HG03565 (cell line): ENCODE measurements around the gene SLC35E4.
"Not testable (repeated sequence)": the region's sequence is repeated elsewhere in the genome, so short reads cannot be mapped to it uniquely, and the experiment has no call there.

ENCODE experiments used
- ATAC-seq: cut with Tn5 transposase; IDR thresholded peaks from one replicate; pipeline ENCODE4 v1.9.1; 2021; ENCODE audit warnings: mild to moderate bottlenecking, moderate library complexity; ENCODE audit not compliant: unreplicated experiment

The SLC35E4 gene

GRCh38 chr22:30648825-30649224, 13.2 kb downstream of the SLC35E4 start:
- no peak for ATAC-seq

- no peak for ATAC-seq
Observed at GRCh38 chr22:30649430-30650007, 13.9 kb downstream of the SLC35E4 start.

DNA sequence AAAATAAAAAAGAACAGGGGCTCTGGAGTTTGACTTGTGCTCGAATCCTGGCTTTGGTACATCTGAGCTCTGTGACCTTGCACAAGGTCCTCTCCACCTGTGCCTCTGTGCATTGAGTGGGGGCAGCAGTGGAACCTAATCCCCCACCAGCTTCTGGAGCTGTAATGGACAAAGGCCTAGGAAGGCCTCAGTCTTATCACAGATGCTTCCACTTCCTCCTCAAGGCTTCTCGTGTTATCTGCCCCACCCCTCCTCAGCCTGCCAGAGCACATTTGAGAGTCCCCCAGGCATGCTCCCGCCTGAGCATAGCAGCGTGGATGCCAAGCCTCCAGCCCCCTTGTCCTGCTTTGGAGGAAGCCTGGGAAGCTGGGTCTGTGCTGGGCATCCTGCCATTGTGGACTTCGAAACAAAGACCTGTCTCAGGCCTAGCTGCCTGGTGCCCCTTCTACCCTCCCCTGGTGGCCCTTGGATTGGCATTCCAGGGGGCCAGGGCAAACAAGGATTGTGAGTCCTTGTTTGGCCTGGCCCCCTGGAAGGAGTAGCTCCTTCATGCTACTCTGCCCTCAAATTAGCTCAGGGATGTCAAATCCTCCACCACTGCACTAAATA, 15.0 kb downstream of the SLC35E4 start:
- no peak for ATAC-seq

DNA sequence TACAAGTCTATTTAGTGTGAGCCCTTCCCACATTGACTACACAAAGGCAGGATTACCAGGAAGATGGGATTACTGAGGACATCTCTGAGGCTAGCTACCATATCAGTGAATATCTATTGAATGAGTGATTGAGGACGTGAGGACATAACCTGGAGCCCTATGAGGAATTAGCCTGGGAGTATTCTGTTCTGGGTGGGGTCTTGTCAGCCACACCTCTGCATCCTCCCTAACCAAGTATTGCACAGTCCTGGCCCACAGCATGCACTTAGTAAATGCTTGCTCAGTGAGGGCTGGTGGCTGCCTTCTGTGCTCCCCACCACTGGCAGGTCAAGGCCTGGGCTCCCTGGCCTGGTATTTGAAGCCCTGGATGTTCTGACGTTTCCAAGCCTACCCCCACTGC, 17.3 kb downstream of the SLC35E4 start:
- ATAC-seq = no peak

DNA sequence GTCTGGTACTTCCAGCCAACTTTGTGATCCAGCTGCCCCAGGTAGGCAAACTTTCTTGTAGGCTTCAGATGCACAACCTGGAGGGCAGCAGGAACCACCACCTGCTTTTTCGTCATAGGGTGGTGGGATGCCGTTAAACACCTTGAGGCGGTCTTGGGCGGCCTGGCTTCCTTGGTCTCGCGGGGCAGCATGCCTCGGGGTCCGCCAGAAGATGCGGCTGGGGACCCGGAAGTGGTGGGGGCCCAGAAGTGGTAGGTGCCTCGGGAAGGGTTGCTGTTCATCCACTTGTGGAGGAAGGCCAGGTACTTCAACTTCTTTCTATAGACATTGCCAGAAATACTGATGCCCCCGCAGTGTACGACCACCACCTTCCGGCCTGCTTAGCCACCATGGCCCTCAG, 18.8 kb downstream of the SLC35E4 start:
- no peak for ATAC-seq

DNA sequence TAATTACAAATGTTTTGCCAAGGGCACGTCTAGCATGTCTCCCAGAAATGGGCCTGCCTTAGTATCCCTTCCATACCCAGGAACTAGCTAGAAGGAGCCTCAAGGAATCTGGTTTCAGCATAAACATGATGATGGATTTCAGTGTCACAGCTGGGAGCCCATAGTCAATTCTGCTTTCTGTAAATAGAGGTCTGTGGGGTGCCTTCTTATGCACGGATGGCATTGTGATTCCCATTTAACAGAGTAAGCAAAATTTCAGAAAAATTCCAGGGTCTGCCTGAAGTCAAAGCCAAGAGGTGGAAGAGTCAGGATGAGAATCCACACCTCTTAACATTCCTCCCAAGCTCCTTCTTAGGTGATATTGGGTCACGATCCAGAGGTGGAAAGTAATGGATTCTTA, 20.0 kb downstream of the SLC35E4 start:
- ATAC-seq = no peak

DNA sequence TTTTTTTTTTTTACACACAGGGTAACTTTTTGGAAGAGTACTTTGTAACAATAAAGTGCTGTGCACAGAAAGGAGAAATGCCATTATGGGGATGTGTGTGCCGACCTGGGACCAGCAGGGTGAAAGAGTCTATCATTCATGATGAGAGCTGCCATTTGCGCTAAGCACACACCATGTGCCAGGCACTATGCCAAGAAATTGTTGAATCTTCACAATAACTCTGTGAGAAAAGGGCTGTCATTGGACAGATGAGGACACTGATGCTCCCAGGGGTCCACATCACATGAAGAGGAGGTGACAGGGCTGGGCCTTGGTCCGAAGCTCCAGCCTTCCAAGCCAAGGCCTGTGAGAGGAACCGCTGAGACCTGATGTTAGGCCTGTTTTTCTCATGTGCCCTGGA, 26.5 kb downstream of the SLC35E4 start:
- ATAC-seq = no peak

DNA sequence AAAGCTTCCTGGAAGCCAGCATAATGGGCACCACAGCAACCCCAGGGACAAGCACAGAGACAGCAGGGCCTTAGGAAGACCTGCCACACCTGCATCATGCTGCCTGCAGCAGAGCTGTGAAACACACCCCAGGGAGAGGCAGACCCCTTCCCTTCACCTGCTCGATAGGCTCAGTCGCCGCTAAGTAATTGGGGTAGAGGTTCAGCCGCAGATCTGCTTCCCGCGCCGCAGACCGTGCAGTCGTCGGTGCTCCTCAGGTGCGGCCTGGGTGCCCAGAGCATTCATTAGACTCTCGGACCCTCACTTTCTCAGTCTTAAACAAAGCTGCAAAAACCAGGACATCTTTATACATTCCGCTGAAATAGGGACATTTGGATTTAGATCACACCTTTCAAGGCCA, 29.2 kb downstream of the SLC35E4 start:
- ATAC-seq = no peak

DNA sequence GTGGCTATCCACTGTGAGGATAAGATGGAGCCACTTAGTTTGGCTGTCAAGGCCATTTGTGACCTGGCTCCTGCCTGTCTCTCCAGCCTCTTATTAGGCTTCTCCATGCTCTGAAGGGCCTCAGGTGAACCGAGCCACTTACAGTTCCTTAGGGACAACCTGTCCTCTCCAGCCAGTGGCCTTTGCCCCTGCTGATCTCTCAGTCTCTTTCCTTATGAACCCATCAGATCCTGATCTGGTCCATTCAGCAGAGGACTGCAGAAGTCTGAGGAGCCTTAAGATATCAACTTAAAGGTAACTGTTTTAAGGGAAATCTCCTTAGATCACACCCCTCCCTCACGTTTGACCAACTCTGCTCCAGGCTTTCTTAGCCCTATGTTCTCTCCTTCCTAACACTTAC, 29.7 kb downstream of the SLC35E4 start:
- ATAC-seq = no peak

DNA sequence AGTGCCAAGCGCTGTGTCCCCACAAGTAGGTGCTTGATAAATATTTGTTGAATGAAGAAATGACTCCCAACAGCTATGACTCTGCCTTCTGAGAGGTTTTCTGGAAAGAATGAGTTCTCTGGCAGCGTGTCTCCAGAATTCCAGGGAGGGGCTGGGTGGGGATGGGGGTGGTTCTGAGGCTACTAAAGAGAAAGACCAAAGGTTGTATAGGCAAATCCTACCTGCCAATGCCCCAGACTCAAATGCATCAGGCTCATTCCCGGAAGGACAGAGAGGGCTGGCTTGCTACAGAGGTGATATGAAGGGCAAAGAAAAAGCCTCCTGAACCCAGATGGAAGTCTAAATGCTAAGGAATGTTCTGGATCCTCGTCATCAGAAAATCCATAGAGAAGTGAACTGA, 30.2 kb downstream of the SLC35E4 start:
- no peak for ATAC-seq

DNA sequence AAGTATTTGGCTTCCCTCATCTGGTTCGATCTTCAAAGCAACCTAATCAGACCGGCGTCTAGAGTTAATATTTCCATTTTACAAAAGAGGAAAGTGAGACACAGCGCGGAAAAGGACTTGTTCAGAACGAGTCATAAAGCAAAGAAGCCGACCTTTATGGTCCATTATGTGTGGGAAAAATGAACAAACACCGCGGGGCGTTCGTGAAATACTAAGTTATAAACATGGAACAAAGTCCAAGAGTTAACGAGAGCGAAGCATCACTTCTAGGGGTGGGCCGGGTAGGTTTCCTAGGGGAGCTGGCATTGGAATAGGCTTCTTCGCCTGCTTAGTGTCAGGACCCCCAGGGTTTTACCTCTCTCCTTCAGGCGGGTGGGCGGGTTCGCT, 31.5 kb downstream of the SLC35E4 start:
- no peak for ATAC-seq

GRCh38 chr22:30667494-30668385, 32.2 kb downstream of the SLC35E4 start, which contains the start of gene DUSP18:
DUSP18 (minus strand) TSS chr22:30667875; CDS start chr22:30664003, 3,872 bp downstream.
- peak; percentile 84 for ATAC-seq

GRCh38 chr22:30668386-30668710, 32.8 kb downstream of the SLC35E4 start:
- no peak for ATAC-seq

DNA sequence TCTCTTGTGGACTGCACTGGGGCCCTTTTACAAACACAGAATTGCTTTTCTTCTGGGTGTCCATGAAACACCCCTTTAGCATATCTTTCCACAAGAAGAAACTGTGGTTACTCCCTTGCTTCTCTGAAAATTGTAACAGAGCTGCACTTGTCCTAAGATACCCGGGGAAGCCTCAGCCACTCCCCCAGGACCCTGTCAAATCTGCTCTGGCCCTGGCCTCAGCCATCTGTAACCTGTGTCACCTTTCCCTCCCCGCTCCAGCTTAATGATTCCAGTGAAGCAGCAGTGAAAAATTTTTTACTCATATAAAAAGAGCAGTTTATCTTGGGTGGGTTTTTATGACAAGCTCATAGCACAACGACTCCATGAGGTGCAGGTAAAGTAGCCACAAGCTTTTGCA, 35.5 kb downstream of the SLC35E4 start:
- ATAC-seq = no peak

- no peak for ATAC-seq
Observed at GRCh38 chr22:30673136-30673535, 37.6 kb downstream of the SLC35E4 start.

DNA sequence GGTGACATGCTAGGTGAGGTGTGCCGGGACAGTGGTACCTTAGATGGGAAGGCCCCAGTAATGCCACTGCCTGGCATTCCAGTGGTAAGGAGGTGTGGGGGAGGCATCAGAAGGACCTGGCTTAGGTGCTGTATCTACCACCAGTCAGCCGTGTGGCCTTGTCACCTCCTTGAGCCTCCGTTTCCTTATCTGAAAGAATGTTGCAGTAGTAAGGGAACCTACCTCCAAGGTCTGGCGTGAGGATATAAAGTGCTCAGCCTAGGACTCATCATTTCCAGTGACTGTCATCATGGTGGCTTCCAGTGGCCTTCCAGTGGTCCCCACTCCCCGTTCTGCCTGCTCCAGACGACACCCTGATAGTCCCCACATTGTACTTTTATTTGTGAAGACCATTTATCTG, 38.9 kb downstream of the SLC35E4 start:
- ATAC-seq = no peak

- no peak for ATAC-seq
Observed at GRCh38 chr22:30675436-30675835, 39.9 kb downstream of the SLC35E4 start.

- ATAC-seq = not testable (repeated sequence)
Observed at GRCh38 chr22:30676565-30676964, 41.0 kb downstream of the SLC35E4 start.

GRCh38 chr22:30679895-30680690, 44.5 kb downstream of the SLC35E4 start:
- not testable (repeated sequence) for ATAC-seq

GRCh38 chr22:30680991-30681770, 45.6 kb downstream of the SLC35E4 start:
- ATAC-seq = no peak

DNA sequence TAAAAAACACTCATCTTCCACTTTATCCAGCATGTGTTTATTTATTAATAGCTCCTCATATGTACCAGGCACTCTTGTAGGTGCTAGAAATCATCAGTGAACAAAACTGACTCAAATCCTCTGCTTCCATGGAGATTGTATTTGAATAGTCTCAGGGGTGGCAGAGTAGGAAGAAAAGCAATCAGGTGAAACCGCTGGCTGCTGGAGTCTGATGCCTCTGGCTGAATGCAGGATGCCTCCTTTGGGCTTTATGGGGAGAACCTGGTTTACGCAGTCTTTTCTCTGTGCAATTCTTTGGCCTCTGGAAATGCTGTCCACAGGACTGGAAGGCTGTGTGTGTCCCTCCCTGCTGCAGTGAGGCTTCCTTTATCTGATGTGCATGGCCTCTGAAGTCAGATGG, 46.2 kb downstream of the SLC35E4 start:
- no peak for ATAC-seq
